ENCODE results near the gene MTOR. TPM values are rescaled to one million over a fixed set of nuclear protein-coding genes. Genes with fewer than 3 reads are reported as not detected.

Gene MTOR
- polyA plus RNA-seq, 1 of the 3 experiments (the other 2 are of a cell fraction): 20.9 TPM

GRCh38 chr1:11299225-11299574, 36.8 kb upstream of the MTOR start:
- no peaks in the 10 kb centered on the region for H3K36me3 ChIP-seq (replicated peaks in 1 of 2; ENCODE audit: control insufficient read depth in 1 of 2, insufficient read depth in 2 of 2, low read length in 1 of 2)
- no peak overlapping the region for H2AFZ ChIP-seq (ENCODE audit: low read depth)
- peak overlapping the region in 1 of 2 experiments; percentile 29; a peak in 2 of 4 replicates for H3K27ac ChIP-seq (ENCODE audit: low read depth in 2 of 2, low read length in 1 of 2)
- H3K4me1 ChIP-seq (ENCODE audit: control insufficient read depth in 1 of 2, insufficient read depth in 2 of 2, low read depth in 1 of 2, low read length in 1 of 2): peaks cover 0 to 20% of the 10 kb centered on the region in 2 experiments; a peak in 2 of 4 replicates
- WGBS (ENCODE audit: low lambda C conversion rate): 84% methylated on average over 10 of the region's 10 CpGs
- ChIA-PET CTCF (no interaction called here), POLR2A (no interaction called here)
- H3K27me3 ChIP-seq (ENCODE audit: insufficient read depth): no peaks in the 10 kb centered on the region
- no peak overlapping the region for H3K4me3 ChIP-seq (ENCODE audit: low read depth in 2 of 2, low read length in 1 of 2)
- no peaks in the 10 kb centered on the region for H3F3A ChIP-seq (replicated peaks; ENCODE audit: insufficient read depth)
- no peak overlapping the region for H3K9ac ChIP-seq
- no peaks in the 10 kb centered on the region for H3K9me3 ChIP-seq
- H3K79me2 ChIP-seq (ENCODE audit: insufficient read depth): no peaks in the 10 kb centered on the region
- no peak for TF ChIP-seq TEAD4 (IDR thresholded peaks at IDR 0.05; ENCODE audit: borderline replicate concordance, insufficient read depth)
- no peak for TF ChIP-seq PBX3 (IDR thresholded peaks at IDR 0.05)
- no peak for TF ChIP-seq MXI1 (IDR thresholded peaks at IDR 0.05; ENCODE audit: low read depth, low read length)
- no peak for TF ChIP-seq CTCF (IDR thresholded peaks at IDR 0.05)
- TF ChIP-seq FOXM1 (IDR thresholded peaks at IDR 0.05; ENCODE audit: low read depth): no peak
- no peak for TF ChIP-seq CHD2 (IDR thresholded peaks at IDR 0.05; ENCODE audit: low read length, partially characterized antibody)
- TF ChIP-seq ZBTB33 (IDR thresholded peaks at IDR 0.05; ENCODE audit: borderline replicate concordance, low read depth): no peak
- no peak for TF ChIP-seq SIN3A (IDR thresholded peaks at IDR 0.05; ENCODE audit: borderline replicate concordance, low read depth, low read length)
- no peak for TF ChIP-seq RCOR1 (IDR thresholded peaks at IDR 0.05; ENCODE audit: low read length)
- TF ChIP-seq TAF1 (IDR thresholded peaks at IDR 0.05; ENCODE audit: borderline replicate concordance, low read depth, low read length): no peak
- TF ChIP-seq NFIC (IDR thresholded peaks at IDR 0.05; ENCODE audit: borderline replicate concordance): no peak
- no peak for TF ChIP-seq FOSL2 (IDR thresholded peaks at IDR 0.05; ENCODE audit: borderline replicate concordance, low read depth)
- TF ChIP-seq RAD21 (IDR thresholded peaks at IDR 0.05; ENCODE audit: low read length): no peak
- no peak for TF ChIP-seq YY1 (IDR thresholded peaks at IDR 0.05; ENCODE audit: low read depth)
- no peak for TF ChIP-seq RFX5 (IDR thresholded peaks at IDR 0.05; ENCODE audit: low read length)
- H4K20me1 ChIP-seq (ENCODE audit: insufficient read depth): no peaks in the 10 kb centered on the region
- no peak overlapping the region for H3K4me2 ChIP-seq
- no peak for DNase-seq
- no peaks in the 10 kb centered on the region for H3K9me2 ChIP-seq
